K562 (cell line): ENCODE results near the gene STX17.

Experiments
- EGR1 ChIP-seq: fragments of 450-650 bp; conservative IDR thresholded peaks from 2 replicates; pipeline ENCODE4 v1.6.1; 2017; ENCODE audit warnings: mild to moderate bottlenecking
- MYNN ChIP-seq, 2 experiments: sonication (generic); formaldehyde crosslinking in 1 of 2; IDR thresholded peaks; 2 replicates each; pipeline versions ENCODE4 v1.5.0 to v1.6.1; 2016 to 2020; ENCODE audit warnings: antibody characterized with exemption in 1 of 2, missing genetic modification reagents in 1 of 2
- RAD21 ChIP-seq, 2 experiments: fragments of 250-450 bp in 1 of 2; fragments of 450-650 bp in 1 of 2; sonication (Bioruptor Pico) in 1 of 2; formaldehyde crosslinking in 1 of 2; IDR thresholded peaks in 1 of 2; conservative IDR thresholded peaks in 1 of 2; 2 replicates each; pipeline versions ENCODE4 v1.4.0 to v1.8.0; 2020 to 2022; ENCODE audit warnings: mild to moderate bottlenecking in 2 of 2, moderate library complexity in 1 of 2
- ZNF707 ChIP-seq: fragments of 250-450 bp; sonication (Bioruptor Pico); conservative IDR thresholded peaks from 2 replicates; pipeline ENCODE4 v1.8.0; 2022; ENCODE audit warnings: inconsistent platforms, mild to moderate bottlenecking, moderate library complexity

DNA sequence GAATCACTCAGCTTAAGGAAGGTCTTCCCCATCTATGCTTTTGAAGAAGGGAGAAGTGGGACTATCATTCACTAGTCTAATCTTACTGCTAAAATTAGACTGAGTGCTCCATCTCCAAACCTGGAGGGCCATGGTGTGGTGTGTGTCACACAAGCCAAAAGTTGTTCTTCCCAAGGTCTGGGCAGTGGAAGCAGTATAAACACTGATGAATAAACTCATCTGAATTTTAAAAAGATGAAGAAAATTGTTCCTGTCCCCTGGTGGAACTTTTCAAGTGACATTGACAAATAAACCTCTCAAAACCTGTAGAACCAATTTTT is 16.2 kb downstream of the STX17 start:
- TF ChIP-seq RAD21 (CRISPR knock-in tag; conservative IDR thresholded peaks at IDR 0.05 in 1 of 2, IDR thresholded peaks at IDR 0.05 in 1 of 2) = no peak
- TF ChIP-seq MYNN (IDR thresholded peaks at IDR 0.05) = no peak
- TF ChIP-seq MYNN (CRISPR knock-in tag; IDR thresholded peaks at IDR 0.05) = no peak
- TF ChIP-seq EGR1 = no peak
- no peak for TF ChIP-seq ZNF707 (CRISPR knock-in tag)
